HG03342 (cell line): Measurements from ENCODE around the gene LRIG1.

ENCODE experiments used
- ATAC-seq: cut with Tn5 transposase; IDR thresholded peaks from one replicate; pipeline ENCODE4 v1.9.1; 2021; ENCODE audit warnings: mild to moderate bottlenecking, moderate library complexity; ENCODE audit not compliant: unreplicated experiment

The LRIG1 gene, protein sequence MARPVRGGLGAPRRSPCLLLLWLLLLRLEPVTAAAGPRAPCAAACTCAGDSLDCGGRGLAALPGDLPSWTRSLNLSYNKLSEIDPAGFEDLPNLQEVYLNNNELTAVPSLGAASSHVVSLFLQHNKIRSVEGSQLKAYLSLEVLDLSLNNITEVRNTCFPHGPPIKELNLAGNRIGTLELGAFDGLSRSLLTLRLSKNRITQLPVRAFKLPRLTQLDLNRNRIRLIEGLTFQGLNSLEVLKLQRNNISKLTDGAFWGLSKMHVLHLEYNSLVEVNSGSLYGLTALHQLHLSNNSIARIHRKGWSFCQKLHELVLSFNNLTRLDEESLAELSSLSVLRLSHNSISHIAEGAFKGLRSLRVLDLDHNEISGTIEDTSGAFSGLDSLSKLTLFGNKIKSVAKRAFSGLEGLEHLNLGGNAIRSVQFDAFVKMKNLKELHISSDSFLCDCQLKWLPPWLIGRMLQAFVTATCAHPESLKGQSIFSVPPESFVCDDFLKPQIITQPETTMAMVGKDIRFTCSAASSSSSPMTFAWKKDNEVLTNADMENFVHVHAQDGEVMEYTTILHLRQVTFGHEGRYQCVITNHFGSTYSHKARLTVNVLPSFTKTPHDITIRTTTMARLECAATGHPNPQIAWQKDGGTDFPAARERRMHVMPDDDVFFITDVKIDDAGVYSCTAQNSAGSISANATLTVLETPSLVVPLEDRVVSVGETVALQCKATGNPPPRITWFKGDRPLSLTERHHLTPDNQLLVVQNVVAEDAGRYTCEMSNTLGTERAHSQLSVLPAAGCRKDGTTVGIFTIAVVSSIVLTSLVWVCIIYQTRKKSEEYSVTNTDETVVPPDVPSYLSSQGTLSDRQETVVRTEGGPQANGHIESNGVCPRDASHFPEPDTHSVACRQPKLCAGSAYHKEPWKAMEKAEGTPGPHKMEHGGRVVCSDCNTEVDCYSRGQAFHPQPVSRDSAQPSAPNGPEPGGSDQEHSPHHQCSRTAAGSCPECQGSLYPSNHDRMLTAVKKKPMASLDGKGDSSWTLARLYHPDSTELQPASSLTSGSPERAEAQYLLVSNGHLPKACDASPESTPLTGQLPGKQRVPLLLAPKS

DNA sequence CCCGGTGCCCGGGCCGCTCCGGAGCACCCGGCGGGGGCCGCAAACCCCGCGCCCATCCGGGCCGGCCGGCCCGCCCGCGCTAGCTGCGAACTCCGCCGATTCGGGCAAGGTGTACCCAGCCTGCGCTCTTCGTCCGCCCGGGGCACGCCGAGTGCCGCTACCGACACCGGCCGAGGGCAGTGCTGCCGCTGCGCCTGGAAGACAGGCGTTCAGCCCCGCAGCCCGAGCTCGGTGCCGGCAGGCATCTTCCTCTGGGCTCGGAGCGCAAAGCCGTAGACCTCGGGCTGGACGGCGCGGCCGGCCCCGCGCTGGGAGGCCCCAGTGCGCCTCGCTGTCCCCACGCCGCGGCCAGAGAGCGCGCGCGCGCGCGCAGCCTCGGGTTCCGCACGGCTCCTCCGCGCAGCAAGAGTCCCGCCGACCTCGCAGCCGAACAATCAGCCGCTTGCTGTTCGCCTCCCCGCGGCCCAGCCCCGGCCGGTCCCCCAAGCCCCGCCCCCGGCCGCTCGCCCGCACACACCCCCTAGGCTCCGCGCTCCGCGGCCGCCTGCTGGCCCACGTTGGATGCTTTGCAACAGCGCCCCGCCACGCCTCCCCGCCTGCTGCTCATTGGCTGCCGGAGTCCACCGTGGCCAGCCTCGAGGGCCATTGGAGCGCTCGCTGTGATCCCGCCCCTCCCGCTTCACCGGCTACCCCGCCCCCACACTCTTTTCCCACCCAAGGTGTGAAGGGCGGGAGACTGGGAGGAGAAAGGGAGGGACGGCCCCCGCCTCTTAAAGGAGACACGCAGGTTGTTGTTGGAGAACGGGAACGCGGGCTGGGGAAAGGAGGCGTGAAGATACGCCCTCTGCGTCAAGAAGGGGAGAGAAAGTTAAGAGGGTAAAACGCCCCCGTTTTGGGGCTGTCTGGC lies at the start of gene LRIG1:
Gene LRIG1 (minus strand): TSS at position 447 of the 907 bp plus-strand sequence. CDS start 615 bp downstream, outside the sequence.
- ATAC-seq: peak; percentile 98

DNA sequence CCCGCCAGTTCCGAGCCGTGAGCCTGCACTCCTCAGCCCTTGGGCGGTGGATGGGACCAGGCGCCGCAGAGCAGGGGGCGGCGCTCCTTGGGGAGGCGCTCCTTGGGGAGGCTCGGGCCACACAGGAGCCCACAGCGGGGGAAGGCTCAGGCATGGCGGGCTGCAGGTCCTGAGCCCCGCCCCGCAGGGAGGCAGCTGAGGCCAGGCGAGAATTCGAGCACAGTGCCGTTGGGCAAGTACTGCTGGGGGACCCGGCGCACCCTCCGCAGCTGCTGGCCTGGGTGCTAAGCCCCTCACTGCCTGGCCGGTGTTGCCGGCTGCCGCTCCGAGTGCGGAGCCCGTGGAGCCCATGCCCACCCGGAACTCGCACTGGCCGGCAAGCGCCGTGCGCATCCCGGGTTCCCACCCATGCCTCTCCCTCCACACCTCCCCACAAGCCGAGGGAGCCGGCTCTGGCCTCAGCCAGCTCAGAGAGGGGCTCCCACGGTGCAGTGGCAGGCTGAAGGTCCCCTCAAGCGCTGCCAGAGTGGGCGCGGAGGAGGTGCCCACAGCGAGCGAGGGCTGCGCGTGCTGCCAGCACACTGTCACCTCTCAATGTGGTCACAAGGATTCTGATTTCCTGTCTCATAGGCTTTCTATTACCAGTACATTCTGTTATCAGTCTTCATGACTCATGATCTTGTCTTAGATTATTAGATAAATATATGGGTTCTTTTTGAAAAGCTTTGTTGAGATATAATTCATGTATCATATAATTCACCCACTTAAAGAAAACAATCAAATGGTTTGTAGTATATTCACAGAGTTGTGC lies 44.0 kb upstream of the LRIG1 start:
- no peak for ATAC-seq

DNA sequence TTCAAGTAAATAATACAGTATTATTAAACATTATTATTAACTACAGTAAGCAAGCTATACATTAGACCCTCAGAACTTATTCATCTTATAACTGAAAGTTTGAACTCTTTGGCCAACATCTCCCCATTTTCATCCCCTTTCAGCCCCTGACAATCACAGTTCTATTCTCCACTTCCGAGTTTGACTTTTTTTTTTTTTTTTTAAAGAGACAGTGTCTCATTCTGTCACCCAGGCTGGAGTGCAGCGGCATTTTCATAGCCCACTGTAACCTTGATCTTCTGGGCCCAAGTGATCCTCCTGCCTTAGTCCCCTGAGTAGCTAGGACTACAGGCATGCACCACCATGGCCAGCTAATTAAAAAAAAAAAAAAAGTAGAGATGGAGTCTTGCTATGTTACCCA lies 41.3 kb upstream of the LRIG1 start:
- no peak for ATAC-seq

DNA sequence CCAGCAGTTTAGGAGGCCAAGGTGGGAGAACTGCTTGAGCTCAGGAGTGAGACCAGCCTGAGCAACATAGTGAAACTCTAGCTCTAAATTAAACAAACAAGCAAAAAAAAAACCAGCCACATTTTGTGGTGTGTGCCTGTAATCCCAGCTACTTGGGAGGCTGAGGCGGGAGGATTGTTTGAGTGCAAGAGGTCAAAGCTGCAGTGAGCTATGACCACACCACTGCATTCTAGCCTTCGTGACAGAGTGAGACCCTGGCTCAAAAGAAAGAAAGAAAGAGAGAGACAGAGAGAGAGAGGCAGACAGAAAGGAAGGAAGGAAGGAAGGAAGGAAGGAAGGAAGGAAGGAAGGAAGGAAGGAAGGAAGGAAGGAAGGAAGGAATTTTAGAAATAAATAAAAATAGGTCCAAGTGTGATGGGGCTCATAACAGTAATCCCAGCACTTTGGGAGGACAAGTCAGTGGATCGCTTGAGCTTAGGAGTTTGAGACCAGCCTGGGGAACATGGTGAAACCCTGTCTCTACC lies 38.7 kb upstream of the LRIG1 start:
- ATAC-seq: no peak

DNA sequence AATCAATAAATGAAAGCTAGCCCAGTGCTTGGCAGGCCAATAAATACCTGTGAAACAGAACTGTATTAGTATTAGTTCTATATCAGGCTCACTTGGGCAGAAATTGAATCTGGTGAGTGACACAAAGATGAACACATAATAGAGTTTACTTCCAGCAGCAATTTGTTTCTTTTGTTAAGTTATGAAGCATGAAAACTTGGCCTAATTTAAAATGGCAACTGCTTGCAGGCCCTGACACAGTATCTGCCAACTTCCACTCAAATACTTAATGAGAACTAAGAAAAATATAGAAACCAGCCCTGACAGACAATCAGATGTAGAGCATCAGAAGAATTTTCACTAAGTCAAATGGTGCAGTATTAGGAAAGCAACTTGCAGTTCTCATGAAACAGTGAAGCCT lies 37.6 kb upstream of the LRIG1 start:
- ATAC-seq: no peak

DNA sequence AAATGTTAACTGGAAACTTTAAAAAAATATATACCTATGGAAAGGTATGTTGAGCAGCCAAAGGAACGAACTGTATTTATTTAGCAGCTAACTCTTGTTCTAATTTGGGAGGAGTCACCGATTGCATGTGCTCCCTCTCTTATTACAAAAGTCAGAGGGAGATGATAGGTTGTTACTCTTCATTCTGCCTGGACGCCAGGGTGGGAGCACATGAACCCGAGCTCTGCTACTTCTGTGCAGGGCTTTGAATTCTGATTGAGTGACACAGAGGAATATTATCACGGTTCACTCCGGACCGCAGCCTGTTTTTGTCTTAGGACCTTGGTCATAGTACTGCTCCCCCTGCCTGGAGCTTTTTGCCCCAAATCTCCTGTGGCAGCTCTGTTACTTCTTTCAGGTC lies 36.9 kb upstream of the LRIG1 start:
- ATAC-seq: no peak

DNA sequence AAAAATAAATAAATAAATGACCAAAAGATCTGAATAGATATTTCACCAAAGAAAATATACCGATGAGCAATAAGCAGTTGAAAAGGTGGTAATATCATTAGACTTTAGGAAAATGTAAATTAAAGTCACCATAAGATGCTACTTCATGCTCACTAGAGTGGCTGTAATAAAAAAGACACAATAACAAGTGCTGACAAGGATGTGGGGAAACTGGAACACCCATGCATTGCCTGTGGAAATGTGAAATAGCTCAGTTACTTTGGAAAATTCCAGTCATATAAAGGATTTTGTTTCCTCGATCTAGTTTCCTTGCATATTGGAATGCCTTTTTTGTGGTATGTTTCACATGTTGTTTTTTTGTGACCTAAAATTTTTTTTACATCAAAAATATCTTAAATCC lies 36.0 kb upstream of the LRIG1 start:
- no peak for ATAC-seq

DNA sequence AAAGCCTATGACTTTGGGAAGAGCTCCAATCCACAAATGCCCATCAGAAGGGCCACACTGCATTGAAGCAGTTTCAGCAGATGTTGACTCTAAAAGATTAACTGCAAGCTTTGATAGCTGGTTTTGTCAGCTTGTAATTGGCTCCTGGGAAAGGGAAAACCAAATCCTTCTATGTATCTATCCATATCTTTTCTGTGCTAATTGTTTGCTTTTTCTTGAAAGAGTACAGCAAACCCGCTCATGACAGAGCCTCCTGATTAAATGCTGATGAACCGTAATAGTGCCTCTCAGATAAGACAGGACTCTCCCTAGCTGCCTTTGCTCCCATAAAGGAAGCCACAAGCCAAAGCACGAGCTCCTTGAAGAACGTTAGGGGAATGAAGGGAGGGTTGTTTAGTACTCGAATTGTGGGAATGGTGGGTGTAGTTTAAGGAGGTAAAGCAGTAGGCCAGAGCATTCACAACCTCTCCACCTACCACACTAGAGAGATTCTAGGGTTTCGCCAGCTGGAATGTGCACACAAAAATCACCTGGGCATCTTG lies 33.6 kb upstream of the LRIG1 start:
- ATAC-seq: no peak

DNA sequence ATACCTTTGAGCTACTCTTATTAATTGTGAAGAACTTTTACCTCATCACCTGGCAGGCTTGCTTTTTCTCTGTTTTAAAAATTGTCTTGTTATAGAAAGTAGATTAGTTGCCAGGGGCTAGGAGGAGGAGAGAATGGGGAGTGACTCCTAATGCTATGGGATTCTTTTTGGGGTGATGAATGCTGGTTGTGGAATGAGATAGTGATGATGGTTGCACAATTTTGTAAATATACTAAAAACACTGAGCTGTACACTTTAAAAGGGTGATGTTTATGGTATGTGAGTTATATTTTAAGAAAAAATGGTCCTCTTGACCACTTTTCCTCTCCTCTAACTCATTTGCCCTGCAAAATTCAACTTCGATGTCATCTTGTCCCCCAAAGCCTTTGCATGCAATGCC lies 31.8 kb upstream of the LRIG1 start:
- ATAC-seq: no peak

DNA sequence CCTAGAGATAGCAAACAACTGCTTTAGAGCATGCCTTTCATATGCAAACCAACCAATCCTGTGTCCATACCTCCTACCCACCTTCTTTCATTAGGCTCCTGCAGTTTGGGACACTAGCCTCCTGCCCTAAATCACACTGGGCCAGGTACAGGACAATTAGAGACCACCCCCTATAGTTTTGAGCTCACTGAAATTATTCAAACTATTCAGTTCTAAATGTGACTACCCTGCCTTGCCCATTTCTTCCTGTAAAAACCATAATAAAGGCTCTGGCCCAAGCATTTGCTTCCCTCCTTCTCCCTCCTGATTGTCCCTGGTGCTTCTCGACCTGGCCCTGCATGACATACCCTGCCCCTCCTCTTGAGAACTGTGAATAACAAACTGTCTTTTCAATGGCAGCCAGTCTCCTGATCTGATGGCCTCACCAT lies 31.4 kb upstream of the LRIG1 start:
- no peak for ATAC-seq

DNA sequence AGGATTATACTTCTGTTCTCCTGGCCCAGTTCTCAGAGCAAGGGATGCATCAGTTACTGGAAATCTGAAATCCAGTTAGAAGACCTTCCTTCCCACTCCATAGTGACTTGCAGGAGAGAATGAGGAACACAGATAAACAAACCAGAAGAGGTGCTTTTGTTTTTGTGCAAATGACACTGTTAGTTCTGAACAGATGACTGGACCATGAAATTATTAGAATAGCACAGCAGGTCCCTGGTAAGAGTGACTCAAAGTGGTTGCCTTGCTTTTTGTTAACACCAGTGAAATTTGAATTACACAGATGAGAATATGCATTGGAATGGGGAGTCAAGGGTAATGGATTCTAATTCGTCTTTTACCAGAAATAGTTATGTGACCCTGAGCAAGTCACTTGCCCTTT lies 30.4 kb upstream of the LRIG1 start:
- no peak for ATAC-seq

DNA sequence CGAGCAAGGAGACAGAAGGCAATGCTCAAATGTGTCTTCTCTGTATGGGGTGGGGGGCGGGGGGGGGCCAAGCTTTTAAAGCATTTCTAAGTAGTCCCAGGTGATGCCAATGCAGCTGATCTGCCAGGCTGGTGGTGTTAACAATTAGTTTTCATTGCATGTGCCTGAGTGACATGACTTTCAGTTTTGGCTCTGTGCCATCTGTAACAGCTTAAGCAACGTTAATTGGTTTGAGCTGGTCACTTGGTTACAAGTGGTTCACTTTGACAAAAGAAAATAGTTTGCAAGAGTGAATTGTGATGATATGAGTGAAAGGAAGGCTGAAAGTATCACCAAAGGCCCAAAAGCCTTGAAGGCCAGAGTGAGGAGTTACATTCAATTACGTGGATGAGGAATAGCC lies 26.4 kb upstream of the LRIG1 start:
- no peak for ATAC-seq

DNA sequence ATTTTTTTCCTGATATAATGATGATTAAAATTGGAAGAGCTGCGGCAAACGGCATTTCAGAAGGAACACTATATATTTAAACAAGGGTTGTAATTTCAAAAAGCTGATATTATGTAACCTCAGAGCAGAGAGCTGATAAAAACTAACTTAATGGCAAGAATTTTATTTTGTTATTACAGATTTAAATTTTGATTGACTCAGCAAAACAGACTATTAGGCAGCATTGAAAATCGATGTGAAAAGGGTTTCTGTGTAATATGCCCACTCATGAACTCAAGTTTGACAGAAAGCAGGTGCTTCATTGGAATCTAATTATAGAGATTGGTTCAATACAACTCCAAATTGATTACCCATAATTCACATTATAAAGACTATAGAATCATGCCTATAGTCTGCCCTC lies 24.9 kb upstream of the LRIG1 start:
- ATAC-seq: no peak

DNA sequence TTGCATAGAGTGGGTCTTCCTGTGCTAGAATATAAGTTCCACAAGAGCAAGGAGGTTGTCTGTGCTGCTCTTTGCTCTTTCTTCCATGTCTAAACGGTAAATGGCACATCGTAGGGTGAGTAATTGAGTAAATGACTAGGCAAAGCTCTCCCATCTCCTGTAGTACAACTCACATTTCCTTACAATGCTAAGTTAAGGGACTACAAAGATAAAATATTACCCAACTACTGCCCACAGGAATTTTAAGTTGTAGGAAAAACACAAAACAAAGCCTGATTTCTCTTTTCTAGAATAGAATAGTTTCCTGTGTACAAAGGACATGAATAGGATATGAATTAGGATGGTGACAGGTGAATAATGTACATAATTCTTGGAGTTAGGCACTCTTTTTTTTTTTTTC lies 19.9 kb upstream of the LRIG1 start:
- no peak for ATAC-seq

DNA sequence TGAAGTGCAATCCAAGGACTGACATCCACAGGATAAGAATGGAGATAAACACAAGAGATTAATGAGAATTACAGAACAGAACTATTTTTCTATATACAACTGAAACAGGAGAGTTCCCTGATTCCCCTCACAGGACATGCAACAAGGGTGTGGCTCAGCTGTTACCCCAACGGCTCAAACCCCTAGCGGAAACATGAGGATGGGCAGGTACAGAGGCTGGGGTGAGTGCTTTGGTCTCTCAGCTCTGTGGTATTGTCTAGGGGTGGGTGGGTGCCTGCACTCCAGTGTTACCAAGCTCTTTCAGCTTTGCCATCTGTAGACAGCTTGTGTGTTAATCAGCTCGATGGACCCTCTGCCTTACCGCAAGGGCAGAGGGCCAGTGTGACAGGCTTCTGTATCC lies 17.8 kb upstream of the LRIG1 start:
- no peak for ATAC-seq

DNA sequence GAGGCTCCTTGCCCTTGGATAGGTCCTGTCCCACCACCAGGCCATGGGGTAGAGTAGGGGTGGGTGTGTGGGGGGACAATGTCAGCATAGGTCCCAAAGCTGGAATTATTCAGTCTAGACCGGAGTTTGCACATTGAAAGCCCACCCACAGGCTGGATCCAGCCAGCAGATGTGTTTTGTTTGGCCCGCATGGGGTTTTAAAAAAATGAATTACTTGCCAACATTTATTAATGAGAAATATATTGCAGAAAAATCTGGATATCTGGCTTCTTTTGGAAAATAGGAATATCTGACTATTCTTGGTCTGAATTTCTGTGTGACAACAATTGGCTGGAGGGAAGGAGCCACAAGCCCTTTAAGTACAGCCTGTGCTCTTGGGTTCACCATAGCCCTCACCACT lies 17.3 kb upstream of the LRIG1 start:
- no peak for ATAC-seq

DNA sequence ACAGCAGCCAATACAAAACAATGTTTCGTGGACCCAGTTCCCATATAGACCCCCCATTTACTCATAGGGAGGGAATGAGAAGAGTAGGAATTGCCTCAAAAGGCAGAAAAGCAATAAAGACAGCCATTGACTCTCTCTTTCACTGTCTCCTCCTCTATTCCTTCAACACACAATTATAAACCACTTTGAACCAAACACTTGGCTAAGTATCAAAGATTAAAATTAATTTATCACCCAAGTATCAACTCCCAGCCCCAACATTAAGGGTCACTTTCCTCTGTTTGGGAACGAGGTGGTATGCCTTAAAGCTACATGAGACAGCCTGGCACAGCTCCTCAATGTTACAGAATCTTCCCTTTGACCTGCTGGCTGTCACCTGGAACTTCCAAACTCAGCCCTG lies 16.4 kb upstream of the LRIG1 start:
- ATAC-seq: no peak

DNA sequence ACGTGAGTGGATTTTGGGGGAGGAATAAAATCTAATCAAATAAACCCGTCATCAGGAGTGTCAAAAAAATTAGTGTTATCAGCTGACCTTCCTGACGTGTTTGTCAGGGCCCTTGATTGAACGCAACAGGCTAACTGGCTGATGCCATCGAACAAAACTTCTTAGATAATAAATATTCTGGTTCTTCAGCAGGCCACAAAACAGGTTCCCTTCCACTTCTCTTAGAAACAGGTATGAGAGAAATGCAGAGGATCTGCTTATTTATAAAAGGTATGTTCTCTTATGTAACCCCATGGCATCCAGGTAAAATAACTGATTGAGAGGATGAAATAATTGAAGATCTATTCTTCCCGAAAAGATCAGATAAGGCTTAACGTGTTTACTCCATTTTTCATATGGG lies 7.6 kb upstream of the LRIG1 start:
- ATAC-seq: no peak
